Omental fat pad (tissue), 4 donors: ENCODE measurements around the gene OSR1. TPM values are rescaled to one million over a fixed set of nuclear protein-coding genes. Genes with fewer than 3 reads are reported as not detected.

Source experiments
- ATAC-seq: fragments of 150-250 bp; one replicate; pipeline ENCODE4 v1.9.1; 2016; ENCODE audit warnings: mild to moderate bottlenecking, moderate library complexity; ENCODE audit not compliant: low FRiP score
- DNase-seq: peaks from one replicate; pipeline ENCODE4 v3.0.0-alpha.2; 2019; ENCODE audit warnings: low spot score
- CTCF ChIP-seq, 3 donors: fragments of 450-650 bp; IDR thresholded peaks; one replicate each; pipeline ENCODE4 v1.5.1; 2016 to 2017; ENCODE audit warnings: antibody characterized with exemption in 3 of 3, mild to moderate bottlenecking in 3 of 3, moderate library complexity in 2 of 3
- total RNA-seq, 4 donors: library from RNA; depleted of rRNA; stranded (reverse); fragments of >200 nt; gene quantifications; one replicate each; pipeline ENCODE4 v1.1.0, GENCODE V29; 2016

OSR1 gene
- total RNA-seq, 4 donors from 2014 or later: 33.7 to 148 (median 81.9) TPM

DNA sequence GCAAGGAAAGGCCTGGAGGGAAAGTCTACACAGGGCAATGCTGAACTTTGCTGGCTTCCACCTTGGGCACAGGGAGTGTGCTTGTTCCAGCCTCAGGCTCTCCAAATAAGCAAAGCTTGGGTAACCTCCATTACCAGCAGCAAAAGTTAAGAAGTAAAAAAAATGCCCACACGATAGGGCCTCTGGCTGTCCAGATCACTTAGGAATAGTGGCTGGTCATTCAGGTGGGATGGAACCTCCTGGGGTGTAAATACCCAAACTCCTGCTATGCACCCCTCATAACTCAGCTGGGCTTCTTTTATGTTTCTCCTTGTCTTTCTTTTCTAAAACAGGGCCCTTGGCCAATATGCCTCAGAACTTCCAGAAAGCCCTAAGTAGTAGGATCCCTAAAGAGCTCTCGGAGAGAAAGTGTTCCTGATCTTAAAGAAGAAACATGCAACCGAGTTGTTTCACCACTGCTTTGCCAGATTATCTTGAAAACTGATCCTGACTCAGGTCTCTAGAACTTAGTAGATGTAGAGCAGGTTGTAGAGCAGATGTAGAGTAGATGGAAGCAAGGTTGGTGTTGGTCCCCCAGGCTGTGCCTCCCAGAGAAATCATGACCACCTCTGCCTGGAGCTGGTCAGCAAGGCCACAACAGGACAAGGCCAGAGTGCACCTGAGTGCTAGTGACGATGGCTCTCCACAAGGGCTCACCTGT is 2.0 kb upstream of the OSR1 start:
- TF ChIP-seq CTCF (IDR thresholded peaks at IDR 0.05): no peak
- ATAC-seq (no peak), DNase-seq (no peak)

- no peak for DNase-seq
- no peak for ATAC-seq
- no peak for TF ChIP-seq CTCF (IDR thresholded peaks at IDR 0.05)
These were observed 1.0 kb upstream of the OSR1 start for GRCh38 chr2:19359456-19359855.

DNA sequence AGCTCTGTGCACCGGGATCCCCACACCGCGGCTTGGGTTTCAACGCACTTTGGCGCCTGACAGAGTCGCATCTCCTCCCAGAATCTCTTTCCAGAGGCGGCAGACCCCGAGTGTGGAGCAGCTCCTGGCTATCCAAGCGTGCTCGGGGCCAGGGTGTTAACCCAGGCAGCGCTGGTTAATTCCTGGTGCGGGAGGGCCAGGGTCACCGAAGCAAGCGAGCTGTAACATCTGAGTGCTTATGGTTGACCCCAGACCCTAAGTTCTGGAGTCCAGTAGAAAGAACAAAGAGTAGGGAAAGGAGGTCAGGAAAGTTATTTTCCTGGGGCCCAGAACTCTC is 566 bp upstream of the OSR1 start:
- no peak for TF ChIP-seq CTCF (IDR thresholded peaks at IDR 0.05)
- ATAC-seq: no peak
- DNase-seq: no peak

DNA sequence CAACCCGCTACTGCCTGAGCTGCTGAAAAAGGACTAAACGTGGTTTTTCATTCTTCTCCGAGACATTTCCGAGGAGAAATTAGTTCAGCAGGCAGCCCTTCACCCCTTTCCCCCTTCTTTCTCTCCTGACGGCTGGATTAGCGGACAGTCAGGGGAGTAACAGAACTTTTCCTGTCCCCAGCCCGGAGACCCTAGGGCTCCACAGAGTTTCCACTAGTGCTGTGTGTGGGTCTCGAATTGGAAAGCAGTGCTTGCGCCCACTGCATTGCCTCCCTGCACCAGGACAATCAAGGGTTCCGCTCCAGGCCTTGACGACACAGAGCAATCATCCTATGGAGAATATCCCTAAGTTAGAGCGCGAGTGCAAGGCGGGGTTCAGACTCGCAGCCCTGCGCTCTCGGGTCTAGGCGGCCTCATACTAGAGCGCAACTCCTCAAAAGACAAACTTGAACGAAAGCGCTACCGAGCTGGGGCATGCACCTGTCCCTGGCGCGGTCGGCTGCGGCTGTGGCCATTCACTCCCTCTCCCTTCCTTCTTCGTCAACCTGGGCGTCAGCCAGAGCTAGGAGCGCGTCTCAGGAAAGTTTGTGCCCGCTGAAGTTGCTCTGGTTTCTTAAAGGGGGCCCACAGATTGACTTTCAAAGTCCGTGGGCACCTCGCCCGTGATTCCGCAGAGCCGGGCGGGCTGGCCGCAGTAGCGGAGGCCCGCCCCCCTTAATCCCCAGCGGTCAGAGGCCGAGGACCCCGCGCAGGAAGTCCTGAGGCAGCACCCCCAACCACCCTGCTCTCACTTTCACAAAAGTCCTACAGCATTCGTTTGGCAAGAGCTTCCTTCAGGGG is 801 bp downstream of the OSR1 start:
- no peak for TF ChIP-seq CTCF (IDR thresholded peaks at IDR 0.05)
- DNase-seq: no peak
- no peak for ATAC-seq

DNA sequence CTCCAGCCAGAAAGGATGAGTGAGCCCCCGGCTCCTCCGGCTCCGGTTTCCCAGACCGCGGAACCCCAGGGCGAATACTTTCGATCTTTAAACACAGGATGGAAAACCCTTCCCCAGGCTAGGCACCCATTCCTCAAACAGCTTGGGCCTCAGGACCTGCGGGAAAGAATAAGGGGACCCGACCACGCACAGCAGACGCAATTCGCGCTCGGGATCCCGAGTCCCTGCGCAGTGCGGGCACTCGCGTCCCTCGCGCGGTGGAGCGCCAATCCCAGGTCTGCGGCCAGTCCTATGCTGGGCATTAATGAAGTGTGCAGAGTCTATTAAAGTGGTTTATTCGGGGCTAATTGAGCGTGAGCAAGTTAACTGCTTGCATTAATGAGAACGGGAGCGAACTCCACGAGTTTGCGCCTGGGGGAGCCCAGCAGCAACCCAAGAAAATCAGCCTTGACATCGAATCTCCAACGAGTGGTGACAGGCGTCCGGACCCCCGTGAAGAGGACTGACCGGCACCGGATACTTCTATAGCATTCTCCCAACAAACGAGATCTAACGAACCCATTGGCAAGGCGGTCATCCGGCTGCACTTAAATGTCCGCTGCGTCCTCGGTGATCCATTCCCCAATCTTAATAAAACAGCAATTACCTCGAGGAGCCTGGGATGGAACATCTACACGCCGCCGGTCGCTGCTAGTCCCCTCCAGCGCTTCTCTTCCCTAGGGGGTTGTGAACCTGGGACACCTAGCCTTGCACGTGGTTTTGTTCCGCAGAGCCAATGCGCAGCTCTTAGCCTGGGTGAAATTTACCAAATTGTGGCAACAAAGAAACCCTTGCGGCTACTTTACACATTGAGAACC is 1.6 kb downstream of the OSR1 start:
- DNase-seq (no peak), ATAC-seq (no peak)

More for the DNA sequence above, 1.6 kb downstream of the OSR1 start:
- TF ChIP-seq CTCF (IDR thresholded peaks at IDR 0.05): no peak
